Karpas-422 (cell line): Measurements from ENCODE around the gene SFXN1. TPM values are rescaled to one million over a fixed set of nuclear protein-coding genes. Genes with fewer than 3 reads are reported as not detected.
A peak's percentile ranks its signal among the peaks of the same experiment; 100 is the strongest.
"Not testable (repeated sequence)": the region's sequence is repeated elsewhere in the genome, so short reads cannot be mapped to it uniquely, and the experiment has no call there.

Source experiments
- DNase-seq: peaks from one replicate; pipeline ENCODE4 v3.0.0-alpha.2; 2015
- H2AFZ ChIP-seq: fragments of 200-600 bp; sonication (generic); 2 replicates; pipeline ENCODE4 v1.6.1; 2014; ENCODE audit warnings: antibody characterized with exemption, low read length, mixed read lengths
- H3K27ac ChIP-seq: fragments of 200-600 bp; sonication (generic); 2 replicates; pipeline ENCODE4 v1.5.1; 2014; ENCODE audit warnings: mild to moderate bottlenecking, low read length, moderate library complexity
- H3K27me3 ChIP-seq: fragments of 200-600 bp; sonication (generic); 2 replicates; pipeline ENCODE4 v1.6.1; 2014; ENCODE audit warnings: low read length, mixed read lengths
- H3K36me3 ChIP-seq: fragments of 200-600 bp; sonication (generic); 2 replicates; pipeline ENCODE4 v1.6.1; 2014; ENCODE audit warnings: low read length, mixed read lengths; ENCODE audit not compliant: insufficient read depth
- H3K4me1 ChIP-seq: fragments of 200-600 bp; sonication (generic); 2 replicates; pipeline ENCODE4 v1.6.1; 2014; ENCODE audit warnings: mild to moderate bottlenecking, low read length, mixed read lengths
- H3K4me2 ChIP-seq: fragments of 200-600 bp; sonication (generic); 2 replicates; pipeline ENCODE4 v1.6.1; 2014; ENCODE audit warnings: low read length, low read depth, mild to moderate bottlenecking; ENCODE audit not compliant: poor library complexity, severe bottlenecking
- H3K4me3 ChIP-seq: fragments of 200-600 bp; sonication (generic); 2 replicates; pipeline ENCODE4 v1.5.1; 2014; ENCODE audit warnings: mild to moderate bottlenecking, antibody characterized with exemption, low read length, mixed read lengths
- H3K79me2 ChIP-seq: fragments of 200-600 bp; sonication (generic); 2 replicates; pipeline ENCODE4 v1.6.1; 2014; ENCODE audit warnings: mild to moderate bottlenecking, low read length, mixed read lengths
- H3K9ac ChIP-seq: fragments of 200-600 bp; sonication (generic); 2 replicates; pipeline ENCODE4 v1.6.0; 2014; ENCODE audit warnings: low read length
- H3K9me2 ChIP-seq: fragments of 200-600 bp; sonication (generic), shearing (Covaris generic); replicated peaks from 2 replicates; pipeline ENCODE4 v1.6.0; 2014; ENCODE audit warnings: mild to moderate bottlenecking, low read length, moderate library complexity; ENCODE audit not compliant: insufficient read depth
- H3K9me3 ChIP-seq: fragments of 300-700, 200-600 bp; sonication (generic); 2 replicates; pipeline ENCODE4 v1.6.1; 2014; ENCODE audit warnings: low read length, mixed read lengths
- H4K20me1 ChIP-seq: fragments of 200-600 bp; sonication (generic); 2 replicates; pipeline ENCODE4 v1.6.1; 2014; ENCODE audit warnings: mild to moderate bottlenecking, antibody characterized with exemption, low read length, low read depth; ENCODE audit not compliant: insufficient read depth
- total RNA-seq: library from RNA; depleted of rRNA; stranded (reverse); fragments of >200 nt; shearing (Covaris generic); gene quantifications from 2 replicates; pipeline ENCODE4 v1.2.3, GENCODE V29; 2014; ENCODE audit warnings: low replicate concordance

SFXN1 gene
- total RNA-seq, 1 experiment from 2014 or later, result 87.3 TPM

GRCh38 chr5:175526691-175527090 is 48.3 kb downstream of the SFXN1 start:
- H3K4me2 ChIP-seq, result no peak overlapping the region
- H3K27me3 ChIP-seq, result no peaks in the 10 kb centered on the region
- H2AFZ ChIP-seq, result no peak overlapping the region
- no peak overlapping the region for H3K27ac ChIP-seq
- H3K9me3 ChIP-seq, result no peaks in the 10 kb centered on the region
- no peaks in the 10 kb centered on the region for H4K20me1 ChIP-seq
- H3K4me1 ChIP-seq, result no peaks in the 10 kb centered on the region
- H3K79me2 ChIP-seq, result no peaks in the 10 kb centered on the region
- no peak for DNase-seq
- no peak overlapping the region for H3K4me3 ChIP-seq
- H3K9me2 ChIP-seq, result no peaks in the 10 kb centered on the region
- H3K9ac ChIP-seq, result no peak overlapping the region
- H3K36me3 ChIP-seq, result peaks cover 39% of the 10 kb centered on the region

GRCh38 chr5:175531361-175531760 is 53.0 kb downstream of the SFXN1 start:
- Histone ChIP-seq H3K27me3 (no peaks in the 10 kb centered on the region), H4K20me1 (peaks cover 11% of the 10 kb centered on the region; the same call in 1 of the 2 replicates), H3K4me2 (no peak overlapping the region), H3K27ac (no peak overlapping the region), H3K36me3 (peaks cover 19% of the 10 kb centered on the region; the same call in 1 of the 2 replicates), H3K79me2 (no peaks in the 10 kb centered on the region), H3K4me1 (no peaks in the 10 kb centered on the region), H2AFZ (no peak overlapping the region), H3K4me3 (no peak overlapping the region), H3K9ac (no peak overlapping the region), H3K9me2 (no peaks in the 10 kb centered on the region), H3K9me3 (no peaks in the 10 kb centered on the region)
- DNase-seq, result no peak

GRCh38 chr5:175534070-175534932 is 55.9 kb downstream of the SFXN1 start:
- no peak overlapping the region for H2AFZ ChIP-seq
- no peak overlapping the region for H3K4me3 ChIP-seq
- no peaks in the 10 kb centered on the region for H3K9me2 ChIP-seq
- no peak overlapping the region for H3K4me2 ChIP-seq
- H3K79me2 ChIP-seq, result no peaks in the 10 kb centered on the region
- peaks cover 11% of the 10 kb centered on the region; the same call in 1 of the 2 replicates for H4K20me1 ChIP-seq
- DNase-seq, result peak; percentile 87
- no peaks in the 10 kb centered on the region for H3K9me3 ChIP-seq
- H3K4me1 ChIP-seq, result no peaks in the 10 kb centered on the region
- no peaks in the 10 kb centered on the region for H3K36me3 ChIP-seq
- no peak overlapping the region for H3K27ac ChIP-seq
- no peaks in the 10 kb centered on the region for H3K27me3 ChIP-seq
- H3K9ac ChIP-seq, result no peak overlapping the region

DNA sequence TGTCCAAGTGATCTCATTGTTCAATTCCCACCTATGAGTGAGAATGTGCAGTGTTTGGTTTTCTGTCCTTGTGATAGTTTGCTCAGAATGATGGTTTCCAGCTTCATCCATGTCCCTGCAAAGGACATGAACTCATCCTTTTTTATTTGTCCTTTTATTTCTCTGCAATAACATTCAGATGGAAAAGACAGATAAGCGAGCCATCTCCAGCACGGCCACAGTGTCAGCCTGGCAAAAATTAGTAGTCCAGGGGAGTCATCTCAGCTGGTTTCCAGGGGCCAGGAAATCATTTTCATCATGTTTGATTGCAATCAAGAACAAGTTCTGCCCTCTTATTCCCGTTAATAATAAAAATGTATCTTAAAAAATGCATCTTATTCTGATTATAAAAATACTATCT is 57.0 kb downstream of the SFXN1 start:
- not testable (repeated sequence) for H3K79me2 ChIP-seq, H3K27me3 ChIP-seq, H3K4me2 ChIP-seq, H3K4me3 ChIP-seq, H3K9me3 ChIP-seq, DNase-seq, H2AFZ ChIP-seq, H3K27ac ChIP-seq, H3K4me1 ChIP-seq, H3K9ac ChIP-seq, H3K9me2 ChIP-seq, H3K36me3 ChIP-seq
- H4K20me1 ChIP-seq, result peaks cover 11% of the 10 kb centered on the region; the same call in 1 of the 2 replicates

GRCh38 chr5:175535796-175536195 is 57.4 kb downstream of the SFXN1 start:
- H3K4me2 ChIP-seq, result no peak overlapping the region
- no peaks in the 10 kb centered on the region for H3K27me3 ChIP-seq
- no peak overlapping the region for H3K4me3 ChIP-seq
- no peak overlapping the region for H2AFZ ChIP-seq
- no peak overlapping the region for H3K9ac ChIP-seq
- H3K79me2 ChIP-seq, result no peaks in the 10 kb centered on the region
- H4K20me1 ChIP-seq, result peaks cover 11% of the 10 kb centered on the region; the same call in 1 of the 2 replicates
- H3K4me1 ChIP-seq, result no peaks in the 10 kb centered on the region
- H3K36me3 ChIP-seq, result no peaks in the 10 kb centered on the region
- no peak for DNase-seq
- no peak overlapping the region for H3K27ac ChIP-seq
- H3K9me3 ChIP-seq, result no peaks in the 10 kb centered on the region
- no peaks in the 10 kb centered on the region for H3K9me2 ChIP-seq

DNA sequence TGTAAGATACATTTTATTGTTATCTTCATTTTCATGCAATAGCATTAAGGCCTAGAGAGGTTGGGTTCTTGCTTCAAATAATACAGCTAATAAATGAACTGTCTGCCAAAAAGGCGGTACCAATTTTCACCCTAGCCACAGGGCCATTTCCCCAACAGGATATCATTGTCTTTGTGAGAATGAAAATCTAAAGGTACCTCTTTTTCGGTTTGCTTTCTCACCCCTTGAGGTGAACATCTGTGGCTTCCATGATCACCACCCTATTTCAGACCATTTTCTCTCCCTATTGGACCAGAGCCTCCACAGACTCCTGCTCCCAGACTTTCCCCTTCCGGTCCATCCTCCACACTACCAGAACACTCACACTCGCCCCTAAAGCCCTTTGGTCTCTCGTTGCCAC is 60.2 kb downstream of the SFXN1 start:
- no peaks in the 10 kb centered on the region for H3K36me3 ChIP-seq
- no peak for DNase-seq
- H4K20me1 ChIP-seq, result peaks cover 7% of the 10 kb centered on the region; the same call in 1 of the 2 replicates
- no peaks in the 10 kb centered on the region for H3K27me3 ChIP-seq
- no peaks in the 10 kb centered on the region for H3K9me2 ChIP-seq
- H3K4me1 ChIP-seq, result no peaks in the 10 kb centered on the region
- H3K4me2 ChIP-seq, result no peak overlapping the region
- H3K9ac ChIP-seq, result no peak overlapping the region
- H2AFZ ChIP-seq, result no peak overlapping the region
- H3K9me3 ChIP-seq, result no peaks in the 10 kb centered on the region
- H3K27ac ChIP-seq, result no peak overlapping the region
- no peak overlapping the region for H3K4me3 ChIP-seq
- H3K79me2 ChIP-seq, result no peaks in the 10 kb centered on the region

DNA sequence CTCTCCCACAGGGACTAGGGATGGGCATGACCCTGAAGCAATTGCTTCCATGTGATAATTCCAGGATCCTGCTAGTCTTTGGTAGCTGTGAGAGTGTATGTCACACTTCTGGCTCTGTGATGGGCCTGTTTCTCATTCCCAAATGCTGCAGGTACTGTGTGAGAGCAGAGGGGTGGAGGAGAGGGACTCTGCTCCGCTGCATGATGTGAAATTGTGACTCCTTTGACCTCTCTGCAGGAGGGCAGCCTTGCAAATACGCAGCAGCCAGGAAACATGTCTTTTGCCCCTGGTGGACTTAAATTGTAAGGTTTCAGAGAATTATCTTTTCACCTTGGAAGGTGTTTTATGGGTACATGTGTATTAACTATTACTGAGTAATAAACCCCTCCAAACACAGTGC is 61.6 kb downstream of the SFXN1 start:
- no peaks in the 10 kb centered on the region for H3K9me2 ChIP-seq
- H3K9ac ChIP-seq, result no peak overlapping the region
- no peak for DNase-seq
- H4K20me1 ChIP-seq, result no peaks in the 10 kb centered on the region
- no peaks in the 10 kb centered on the region for H3K79me2 ChIP-seq
- no peaks in the 10 kb centered on the region for H3K27me3 ChIP-seq
- H3K4me2 ChIP-seq, result no peak overlapping the region
- no peaks in the 10 kb centered on the region for H3K36me3 ChIP-seq
- H3K4me1 ChIP-seq, result no peaks in the 10 kb centered on the region
- H3K27ac ChIP-seq, result no peak overlapping the region
- no peak overlapping the region for H3K4me3 ChIP-seq
- H2AFZ ChIP-seq, result no peak overlapping the region
- no peaks in the 10 kb centered on the region for H3K9me3 ChIP-seq

DNA sequence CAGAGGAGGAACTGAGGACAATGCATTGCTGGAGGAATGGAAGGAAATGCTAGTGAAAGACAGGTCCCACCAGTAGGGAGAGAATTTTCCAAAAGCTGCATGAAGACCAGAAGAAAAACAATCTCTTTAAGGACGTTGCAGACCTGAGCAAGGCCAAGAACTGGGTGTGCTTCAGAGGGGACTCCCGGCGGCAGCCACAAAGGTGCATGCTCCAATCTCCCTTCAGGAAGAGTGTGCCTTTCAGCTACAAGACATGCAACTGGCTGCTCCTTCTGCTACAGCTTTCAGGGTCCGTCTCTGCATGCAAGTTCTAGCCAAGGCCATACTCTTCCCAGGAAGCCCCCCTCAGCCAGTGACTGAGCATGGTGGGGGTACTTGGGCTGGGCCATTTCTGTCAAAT is 62.9 kb downstream of the SFXN1 start:
- Histone ChIP-seq H3K4me2 (no peak overlapping the region), H3K9me2 (no peaks in the 10 kb centered on the region), H3K27ac (no peak overlapping the region), H3K4me1 (no peaks in the 10 kb centered on the region), H3K4me3 (no peak overlapping the region), H2AFZ (no peak overlapping the region), H3K36me3 (no peaks in the 10 kb centered on the region), H3K9ac (no peak overlapping the region), H3K79me2 (no peaks in the 10 kb centered on the region), H3K9me3 (no peaks in the 10 kb centered on the region), H3K27me3 (no peaks in the 10 kb centered on the region), H4K20me1 (no peaks in the 10 kb centered on the region)
- DNase-seq, result no peak
